Activated CD8-positive, alpha-beta memory T cell treated with anti-CD3 and anti-CD28 coated beads, Interleukin-2, amount 10 ng/mL, durations not matched to agents 7 days and 5 days (primary cell): ENCODE measurements around the gene CLCN7. TPM values are rescaled to one million over a fixed set of nuclear protein-coding genes. Genes with fewer than 3 reads are reported as not detected.

Experiments used
- ATAC-seq: fragments of 150-1000 bp; cut with Tn5 transposase; one replicate; pipeline ENCODE4 v1.10.0; 2021; ENCODE audit warnings: moderate library complexity
- CTCF ChIA-PET: fragments of 350-600 bp; sonication (Branson Sonifier 250); formaldehyde crosslinking; loops from one replicate; lab custom pipeline; 2021; ENCODE audit warnings: antibody characterized with exemption; lab: Charles Lee
- DNase-seq: peaks from one replicate; pipeline ENCODE4 v3.0.0-alpha.2; 2020
- H3K27ac Mint-ChIP-seq: one replicate; pipeline ENCODE4 v1.8.0; 2021; ENCODE audit warnings: mild to moderate bottlenecking, mixed read lengths
- H3K27me3 Mint-ChIP-seq: one replicate; pipeline ENCODE4 v1.8.0; 2021; ENCODE audit warnings: mixed read lengths
- H3K36me3 Mint-ChIP-seq: one replicate; pipeline ENCODE4 v1.8.0; 2021; ENCODE audit warnings: mild to moderate bottlenecking, mixed read lengths
- H3K4me1 Mint-ChIP-seq: one replicate; pipeline ENCODE4 v1.8.0; 2021; ENCODE audit warnings: mixed read lengths
- H3K4me3 Mint-ChIP-seq: one replicate; pipeline ENCODE4 v1.8.0; 2021; ENCODE audit warnings: mild to moderate bottlenecking, moderate library complexity, mixed read lengths
- H3K9me3 Mint-ChIP-seq: one replicate; pipeline ENCODE4 v1.8.0; 2022; ENCODE audit warnings: low read depth, mixed read lengths
- total RNA-seq, 2 experiments: library from RNA; stranded (reverse); gene quantifications; one replicate each; pipeline ENCODE4 v1.2.3, GENCODE V29; 2021

The CLCN7 gene
- total RNA-seq, 2 experiments from 2014 or later: 53.0 to 60.5 TPM

DNA sequence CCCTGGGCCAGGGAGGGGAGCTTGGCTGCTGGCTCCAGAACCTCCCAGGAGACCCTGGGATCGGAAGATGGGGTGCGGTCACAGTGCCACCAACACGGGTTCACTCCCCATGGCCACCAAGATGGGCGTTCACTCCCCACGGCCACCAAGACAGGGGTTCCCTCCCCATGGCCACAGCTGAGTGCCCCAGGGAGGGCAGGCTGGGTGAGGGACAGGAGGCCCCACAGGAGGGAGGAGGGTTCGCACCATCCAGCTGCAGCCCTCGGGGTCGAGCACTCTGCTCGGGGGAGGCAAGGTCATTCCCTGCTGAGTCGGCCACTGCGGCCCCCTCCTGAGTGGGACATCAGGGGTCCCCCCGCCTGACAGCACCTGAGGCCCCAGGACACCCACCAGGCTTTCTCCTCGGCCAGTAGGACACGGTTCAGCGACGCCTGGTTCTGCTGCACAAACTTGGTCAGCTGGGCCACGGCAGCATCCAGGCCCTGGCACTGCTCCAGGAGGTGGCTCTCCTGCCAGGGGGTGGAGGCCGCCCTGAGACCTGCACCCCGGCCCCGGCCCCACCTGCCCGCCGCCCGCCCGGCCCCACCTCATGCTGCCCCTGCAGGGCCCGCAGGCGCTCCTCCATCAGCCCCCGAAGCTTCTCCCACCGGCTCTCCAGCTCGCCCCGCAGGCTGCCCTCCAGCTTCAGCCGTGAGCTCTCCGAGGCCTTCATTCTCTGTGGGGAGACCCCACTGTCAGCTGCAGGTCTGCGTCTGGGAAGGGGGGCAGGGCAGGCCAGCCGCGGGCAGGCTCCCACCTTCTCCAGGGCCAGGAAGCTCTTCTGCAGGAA is 36.4 kb downstream of the CLCN7 start:
- H3K27ac Mint-ChIP-seq: no peak overlapping the region
- DNase-seq (no peak), ATAC-seq (no peak)
- no peaks in the 10 kb centered on the region for H3K4me1 Mint-ChIP-seq
- H3K9me3 Mint-ChIP-seq: no peaks in the 10 kb centered on the region
- no peak overlapping the region for H3K4me3 Mint-ChIP-seq
- no peaks in the 10 kb centered on the region for H3K27me3 Mint-ChIP-seq
- CTCF ChIA-PET: interaction anchor here (0.5 kb wide), 1 partner anchor 58 kb away, joined by 3 read pairs; no protein-coding TSS in a partner anchor
- H3K36me3 Mint-ChIP-seq: no peaks in the 10 kb centered on the region

GRCh38 chr16:1437606-1438005 is 37.2 kb downstream of the CLCN7 start:
- Mint-ChIP-seq H3K36me3 (no peaks in the 10 kb centered on the region), H3K4me1 (no peaks in the 10 kb centered on the region), H3K9me3 (no peaks in the 10 kb centered on the region), H3K27me3 (no peaks in the 10 kb centered on the region), H3K27ac (no peak overlapping the region), H3K4me3 (no peak overlapping the region)
- ATAC-seq (no peak), DNase-seq (no peak)
- CTCF ChIA-PET: no interaction called here

DNA sequence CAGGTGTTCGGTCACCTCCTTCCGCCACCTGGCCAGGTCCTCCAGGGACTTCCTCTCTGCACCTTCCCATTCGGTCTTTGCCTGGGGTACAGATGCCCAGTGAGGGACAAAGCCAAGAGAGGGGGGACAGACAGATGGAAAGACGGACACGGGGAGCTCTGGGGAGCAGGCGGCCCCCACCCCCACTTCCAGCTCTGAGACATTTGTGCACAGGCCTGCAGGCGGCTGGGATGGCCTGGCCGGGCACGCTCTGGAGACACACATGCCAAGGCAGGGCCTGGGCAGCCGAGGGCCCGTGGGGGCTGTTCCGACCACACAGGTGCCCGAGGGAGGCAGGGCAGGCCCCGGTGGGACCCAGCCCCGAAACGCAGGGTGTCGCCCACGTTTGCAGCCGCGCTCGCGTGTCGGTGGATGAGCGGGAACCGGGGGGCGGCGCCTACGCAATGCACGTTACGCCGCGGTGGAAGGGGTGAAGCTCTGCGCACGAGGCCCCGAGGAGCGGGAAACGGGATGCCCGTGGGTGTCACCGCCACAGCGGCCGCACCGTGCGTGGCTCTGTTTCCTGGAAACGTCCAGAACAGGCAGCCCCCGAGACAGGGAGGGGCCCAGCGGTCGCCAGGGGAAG is 38.0 kb downstream of the CLCN7 start:
- no peak overlapping the region for H3K27ac Mint-ChIP-seq
- H3K36me3 Mint-ChIP-seq: no peaks in the 10 kb centered on the region
- no peak for DNase-seq
- H3K9me3 Mint-ChIP-seq: no peaks in the 10 kb centered on the region
- CTCF ChIA-PET: no interaction called here
- H3K4me1 Mint-ChIP-seq: no peaks in the 10 kb centered on the region
- ATAC-seq: no peak
- H3K27me3 Mint-ChIP-seq: no peaks in the 10 kb centered on the region
- no peak overlapping the region for H3K4me3 Mint-ChIP-seq

DNA sequence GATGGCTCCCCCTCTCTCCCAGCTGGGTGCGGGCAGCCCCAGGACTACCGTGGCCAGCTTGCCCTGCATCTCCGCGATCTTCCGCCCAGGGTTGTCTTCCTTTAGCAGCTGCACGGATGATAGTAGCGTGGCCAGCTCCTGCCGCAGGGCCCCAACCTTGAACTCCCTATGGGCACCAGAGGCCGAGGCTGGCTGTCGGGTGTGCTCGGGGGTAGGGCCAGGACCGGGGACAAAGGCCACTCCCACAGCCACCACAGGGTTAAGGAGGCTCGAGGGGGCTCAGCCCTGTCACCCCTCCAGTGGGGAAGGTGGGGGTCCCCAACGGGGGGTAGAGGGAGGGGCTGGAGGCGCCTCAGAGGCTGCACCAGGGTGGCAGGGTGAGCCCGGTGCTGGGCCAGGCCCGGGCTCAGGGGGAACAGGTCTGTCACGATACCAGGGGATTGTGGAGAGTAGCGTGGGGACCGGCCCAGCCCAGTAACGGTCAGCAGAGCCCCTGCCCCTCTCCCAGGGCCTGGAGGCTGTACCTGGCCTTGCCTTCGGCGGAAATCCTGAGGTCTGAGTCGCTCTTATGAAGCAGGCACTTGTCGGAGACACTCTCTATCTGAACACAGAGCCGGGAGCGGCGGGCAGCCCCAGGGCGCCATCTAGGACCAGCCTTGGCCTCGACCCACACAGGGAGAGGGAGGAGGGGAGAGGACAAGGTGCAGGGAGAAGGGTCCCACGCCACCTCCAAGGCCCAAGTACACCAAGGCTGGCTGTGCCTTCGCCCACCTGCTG is 38.7 kb downstream of the CLCN7 start:
- Mint-ChIP-seq H3K36me3 (no peaks in the 10 kb centered on the region), H3K9me3 (no peaks in the 10 kb centered on the region), H3K4me3 (no peak overlapping the region), H3K27me3 (no peaks in the 10 kb centered on the region), H3K4me1 (no peaks in the 10 kb centered on the region), H3K27ac (no peak overlapping the region)
- no peak for ATAC-seq
- no peak for DNase-seq
- CTCF ChIA-PET: no interaction called here

DNA sequence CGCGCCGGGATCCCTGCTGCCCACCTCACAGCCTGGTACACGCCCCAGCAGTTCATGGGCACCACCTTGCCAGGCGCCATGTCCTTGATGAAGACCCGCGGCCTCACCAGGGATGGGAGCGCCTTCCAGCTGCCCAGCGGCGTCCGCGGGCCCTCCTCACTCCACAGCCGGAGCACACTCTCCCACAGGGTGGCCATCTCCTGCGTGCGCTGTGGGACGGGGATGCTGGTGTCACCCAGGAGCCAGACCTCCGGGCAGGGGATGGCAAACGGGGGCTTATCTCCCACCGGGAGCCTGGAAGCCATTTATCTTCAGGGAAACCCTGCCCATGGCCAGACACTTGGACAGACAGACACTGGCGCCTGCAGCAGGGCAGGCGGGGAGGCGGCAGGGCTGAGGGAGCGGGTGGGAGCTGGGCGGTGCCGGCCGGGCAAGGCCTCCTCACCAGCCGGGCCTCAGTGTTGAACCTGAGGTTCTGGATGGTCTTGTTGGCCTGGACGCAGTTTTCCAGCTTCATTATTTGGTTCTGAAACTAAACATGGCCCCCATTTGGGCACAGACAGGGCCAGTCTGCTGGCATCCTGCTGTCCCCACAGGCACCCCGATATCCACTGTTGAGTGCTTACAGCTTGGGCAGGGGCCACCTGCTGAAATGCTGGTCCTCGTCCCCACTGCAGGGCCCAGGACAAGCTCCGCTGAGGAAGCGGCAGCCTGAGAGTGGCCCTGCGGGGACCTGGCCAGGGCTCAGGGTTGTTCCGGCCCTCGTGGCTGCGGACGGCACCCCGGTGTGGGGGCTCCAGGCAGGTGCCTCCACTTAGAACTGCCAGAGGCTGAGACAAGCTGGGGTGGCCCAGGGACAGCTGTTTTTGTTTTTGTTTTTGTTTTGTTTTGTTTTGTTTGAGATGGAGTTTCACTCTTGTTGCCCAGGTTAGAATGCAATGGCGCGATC is 39.9 kb downstream of the CLCN7 start:
- Mint-ChIP-seq H3K27me3 (no peaks in the 10 kb centered on the region), H3K36me3 (no peaks in the 10 kb centered on the region), H3K27ac (no peak overlapping the region), H3K4me1 (no peaks in the 10 kb centered on the region), H3K9me3 (no peaks in the 10 kb centered on the region), H3K4me3 (no peak overlapping the region)
- ATAC-seq: no peak
- DNase-seq: no peak
- CTCF ChIA-PET: no interaction called here

GRCh38 chr16:1433756-1434155 is 41.1 kb downstream of the CLCN7 start:
- no peaks in the 10 kb centered on the region for H3K9me3 Mint-ChIP-seq
- H3K4me3 Mint-ChIP-seq: no peak overlapping the region
- ATAC-seq (no peak), DNase-seq (no peak)
- H3K27me3 Mint-ChIP-seq: no peaks in the 10 kb centered on the region
- H3K4me1 Mint-ChIP-seq: no peaks in the 10 kb centered on the region
- H3K36me3 Mint-ChIP-seq: no peaks in the 10 kb centered on the region
- H3K27ac Mint-ChIP-seq: no peak overlapping the region
- CTCF ChIA-PET: no interaction called here

DNA sequence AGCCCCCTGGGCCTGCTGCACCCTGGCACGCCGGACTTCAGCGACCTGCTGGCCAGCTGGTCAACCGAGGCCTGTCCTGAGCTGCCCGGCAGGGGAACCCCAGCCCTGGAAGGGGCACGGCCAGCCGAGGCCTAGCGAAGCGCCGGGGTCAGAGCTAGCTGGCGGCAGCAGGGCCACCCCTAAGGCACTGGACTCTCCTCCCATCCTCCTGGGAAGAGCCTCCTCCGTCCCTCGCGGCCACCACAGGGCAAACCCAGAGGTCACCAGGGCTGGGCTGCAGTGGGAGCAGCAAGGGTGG is 41.6 kb downstream of the CLCN7 start:
- no peaks in the 10 kb centered on the region for H3K27me3 Mint-ChIP-seq
- ATAC-seq: no peak
- H3K9me3 Mint-ChIP-seq: no peaks in the 10 kb centered on the region
- no peak overlapping the region for H3K4me3 Mint-ChIP-seq
- no peaks in the 10 kb centered on the region for H3K36me3 Mint-ChIP-seq
- no peaks in the 10 kb centered on the region for H3K4me1 Mint-ChIP-seq
- CTCF ChIA-PET: interaction anchor here (0.9 kb wide), 1 partner anchor 11 kb away, joined by 3 read pairs; no protein-coding TSS in a partner anchor
- no peak for DNase-seq
- H3K27ac Mint-ChIP-seq: no peak overlapping the region

DNA sequence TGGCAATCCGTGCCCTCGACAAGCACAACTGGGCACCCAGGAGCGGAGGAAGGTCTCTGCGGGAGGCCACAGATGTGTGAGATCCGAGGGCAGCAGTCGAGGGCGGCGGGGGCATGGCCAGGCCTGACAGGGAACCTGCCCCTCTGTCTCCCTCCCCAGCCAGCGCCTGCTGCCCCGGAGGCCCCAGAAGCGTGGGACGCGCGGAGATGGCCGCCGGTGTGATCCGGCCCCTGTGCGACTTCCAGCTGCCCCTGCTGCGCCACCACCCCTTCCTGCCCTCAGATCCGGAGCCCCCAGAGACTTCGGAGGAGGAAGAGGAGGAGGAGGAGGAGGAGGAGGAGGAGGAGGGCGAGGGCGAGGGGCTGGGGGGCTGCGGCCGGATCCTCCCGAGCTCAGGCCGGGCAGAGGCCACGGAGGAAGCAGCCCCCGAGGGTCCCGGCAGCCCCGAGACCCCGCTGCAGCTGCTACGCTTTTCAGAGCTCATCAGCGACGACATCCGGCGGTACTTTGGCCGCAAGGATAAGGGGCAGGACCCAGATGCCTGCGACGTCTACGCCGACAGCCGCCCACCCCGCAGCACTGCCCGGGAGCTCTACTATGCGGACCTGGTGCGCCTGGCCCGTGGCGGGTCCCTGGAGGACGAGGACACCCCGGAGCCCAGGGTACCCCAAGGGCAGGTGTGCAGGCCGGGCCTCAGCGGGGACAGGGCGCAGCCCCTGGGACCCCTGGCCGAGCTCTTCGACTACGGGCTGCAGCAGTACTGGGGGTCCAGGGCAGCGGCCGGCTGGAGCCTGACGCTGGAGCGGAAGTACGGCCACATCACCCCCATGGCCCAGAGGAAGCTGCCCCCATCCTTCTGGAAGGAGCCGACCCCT is 42.2 kb downstream of the CLCN7 start:
- CTCF ChIA-PET: interaction anchor here (0.9 kb wide), 1 partner anchor 11 kb away, joined by 3 read pairs; no protein-coding TSS in a partner anchor
- no peaks in the 10 kb centered on the region for H3K27me3 Mint-ChIP-seq
- H3K27ac Mint-ChIP-seq: no peak overlapping the region
- ATAC-seq: no peak
- DNase-seq: no peak
- no peaks in the 10 kb centered on the region for H3K4me1 Mint-ChIP-seq
- no peaks in the 10 kb centered on the region for H3K36me3 Mint-ChIP-seq
- H3K4me3 Mint-ChIP-seq: no peak overlapping the region
- no peaks in the 10 kb centered on the region for H3K9me3 Mint-ChIP-seq

DNA sequence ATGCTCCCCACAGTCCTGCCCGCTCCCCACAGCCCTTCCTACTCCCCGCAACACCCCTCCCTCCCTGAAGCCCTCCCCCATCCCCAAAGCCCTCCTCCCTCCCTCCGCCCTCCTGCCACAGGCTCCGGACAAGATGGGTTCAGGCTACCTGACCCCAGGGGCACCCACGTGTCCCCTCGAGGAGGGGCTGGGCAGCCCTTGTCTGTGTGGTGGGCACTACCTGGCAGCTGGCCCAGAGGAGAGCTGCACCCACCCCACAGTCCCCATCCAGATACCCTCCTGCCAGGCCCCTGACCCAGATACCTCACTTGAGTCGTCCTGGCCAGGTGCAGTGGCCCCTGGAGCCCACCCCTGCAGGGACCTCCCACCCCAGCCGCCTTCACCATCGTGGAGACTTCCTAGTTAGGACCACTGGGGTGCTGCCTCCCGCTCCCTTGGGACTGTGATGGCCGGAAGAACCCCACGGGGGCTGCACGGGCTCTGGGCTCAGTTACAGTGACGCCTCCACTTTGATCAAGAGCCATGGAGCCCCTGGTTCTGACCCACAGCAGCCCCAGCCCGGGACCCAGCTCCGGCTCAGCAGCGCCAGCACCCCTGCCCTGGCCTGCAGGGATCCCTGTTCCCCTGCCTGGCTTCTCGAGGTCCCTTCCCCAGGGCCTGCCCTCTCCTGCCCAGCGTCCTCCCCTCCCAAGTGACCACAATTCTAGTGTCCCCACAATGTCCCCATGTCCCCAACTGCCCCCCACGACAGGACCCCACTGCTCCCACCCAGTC is 43.1 kb downstream of the CLCN7 start:
- Mint-ChIP-seq H3K4me1 (no peaks in the 10 kb centered on the region), H3K9me3 (no peaks in the 10 kb centered on the region), H3K27me3 (no peaks in the 10 kb centered on the region), H3K27ac (no peak overlapping the region), H3K36me3 (no peaks in the 10 kb centered on the region), H3K4me3 (no peak overlapping the region)
- CTCF ChIA-PET: no interaction called here
- DNase-seq (no peak), ATAC-seq (no peak)

GRCh38 chr16:1430759-1431496 is 43.9 kb downstream of the CLCN7 start, which contains the start of gene PERCC1:
Gene PERCC1 (plus strand): TSS chr16:1431078. CDS start chr16:1432594, 1,516 bp downstream.
- ATAC-seq (no peak), DNase-seq (no peak)
- Mint-ChIP-seq H3K4me1 (no peaks in the 10 kb centered on the region), H3K9me3 (no peaks in the 10 kb centered on the region), H3K4me3 (no peak within 1 kb of the TSS), H3K27me3 (no peaks in the 10 kb centered on the region), H3K27ac (no peak within 1 kb of the TSS), H3K36me3 (no peaks in the 10 kb centered on the region)
- CTCF ChIA-PET: no interaction called here

DNA sequence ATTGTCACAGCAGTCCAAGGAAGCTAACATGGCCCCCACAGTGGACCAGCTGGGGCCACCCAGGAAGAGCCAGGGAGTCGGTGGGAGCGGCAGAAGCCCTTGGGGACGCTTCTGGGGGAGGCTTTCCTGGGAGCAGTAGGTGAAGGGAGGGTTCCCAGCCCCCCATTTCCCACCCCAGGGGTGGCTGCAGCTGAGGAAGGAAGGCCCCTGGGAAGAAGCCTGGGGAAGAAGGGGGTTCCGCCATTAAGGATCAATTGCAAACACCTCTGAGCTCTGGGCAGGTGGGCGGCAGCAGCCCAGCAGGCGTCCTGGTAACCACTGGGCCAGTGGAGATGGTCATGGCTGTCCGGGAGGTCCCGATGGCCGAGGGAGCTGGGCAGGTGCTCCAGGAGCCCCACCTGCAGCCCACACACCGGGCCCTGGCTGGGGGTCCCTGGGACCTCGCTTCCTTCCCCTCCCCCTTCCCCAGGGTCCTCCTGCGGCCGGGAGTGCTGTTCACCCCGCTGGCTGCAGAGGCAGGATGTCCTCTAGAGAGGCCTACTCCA is 44.5 kb downstream of the CLCN7 start:
- ATAC-seq (no peak), DNase-seq (no peak)
- H3K36me3 Mint-ChIP-seq: no peaks in the 10 kb centered on the region
- H3K9me3 Mint-ChIP-seq: no peaks in the 10 kb centered on the region
- no peak overlapping the region for H3K27ac Mint-ChIP-seq
- no peaks in the 10 kb centered on the region for H3K27me3 Mint-ChIP-seq
- no peak overlapping the region for H3K4me3 Mint-ChIP-seq
- H3K4me1 Mint-ChIP-seq: no peaks in the 10 kb centered on the region
- CTCF ChIA-PET: no interaction called here
